ENCODE measurements around the gene PEX5L.

Gene PEX5L

DNA sequence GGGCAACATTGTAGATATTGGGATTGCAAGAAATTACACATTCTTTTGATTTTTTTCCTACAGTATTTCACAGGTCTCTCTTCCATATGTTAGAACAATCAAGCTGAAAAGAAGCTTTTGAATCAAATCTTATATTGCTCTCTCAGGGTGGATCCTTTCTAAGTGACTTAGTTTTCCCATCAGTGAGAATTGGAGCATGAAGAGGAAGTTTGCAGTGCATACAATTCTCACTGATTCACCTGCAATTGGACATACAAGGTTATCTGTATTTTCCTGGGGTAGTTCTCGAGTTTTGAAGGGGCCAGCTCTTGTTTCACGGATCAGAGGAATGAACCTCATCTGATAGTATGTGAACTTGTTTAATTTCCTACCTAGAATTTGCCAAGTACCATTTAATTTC is 150.8 kb downstream of the PEX5L start:
- no peak for DNase-seq

GRCh38 chr3:179884136-179884535 is 152.6 kb downstream of the PEX5L start:
- no peak for DNase-seq

- DNase-seq = peak; percentile 1 to 27 (median 11)
These were observed 154.4 kb downstream of the PEX5L start for GRCh38 chr3:179882292-179882691.

DNA sequence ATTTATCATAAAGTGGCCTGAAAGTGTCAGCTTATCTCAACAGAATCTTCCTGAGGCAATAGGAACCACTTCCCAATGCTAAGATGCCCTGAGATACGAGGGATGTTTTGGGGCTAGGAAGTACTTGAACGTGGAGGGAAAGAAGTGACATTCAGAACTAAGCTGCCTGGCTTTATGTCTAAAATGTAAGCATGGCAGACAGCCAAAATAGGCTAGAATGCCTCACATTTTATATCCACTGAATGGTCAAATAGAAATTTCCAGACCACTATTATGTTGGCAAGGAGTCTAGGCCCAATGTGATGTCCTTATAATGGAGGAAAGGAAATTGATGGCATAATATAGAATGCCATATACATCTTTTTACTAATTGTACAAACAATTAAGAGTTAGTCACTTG is 154.9 kb downstream of the PEX5L start:
- no peak for DNase-seq

GRCh38 chr3:179880868-179881267 is 155.9 kb downstream of the PEX5L start:
- DNase-seq = no peak

- no peak for DNase-seq
These were observed 160.3 kb downstream of the PEX5L start for GRCh38 chr3:179876440-179876839.

DNA sequence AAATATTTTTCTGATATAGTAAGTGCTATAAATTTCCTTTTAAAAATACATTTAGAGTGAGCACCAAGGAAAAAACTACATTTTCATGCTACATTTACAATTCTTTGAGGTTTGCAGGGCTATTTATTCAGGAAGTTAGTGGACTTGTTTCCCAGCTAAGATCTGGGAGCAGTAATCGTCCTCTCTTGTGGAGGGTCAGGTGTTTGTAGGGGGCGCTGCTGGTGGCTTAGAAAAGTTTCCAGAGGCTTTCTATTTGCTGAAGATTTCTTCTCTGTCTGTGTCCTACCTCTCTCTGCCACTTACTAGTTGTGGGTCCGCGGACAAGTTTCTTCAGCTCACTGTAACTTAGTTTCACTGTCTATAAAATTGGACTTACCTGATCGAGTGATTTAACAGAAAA is 163.9 kb downstream of the PEX5L start:
- no peak for DNase-seq

- DNase-seq = no peak
These were observed 165.0 kb downstream of the PEX5L start for GRCh38 chr3:179871782-179872181.

DNA sequence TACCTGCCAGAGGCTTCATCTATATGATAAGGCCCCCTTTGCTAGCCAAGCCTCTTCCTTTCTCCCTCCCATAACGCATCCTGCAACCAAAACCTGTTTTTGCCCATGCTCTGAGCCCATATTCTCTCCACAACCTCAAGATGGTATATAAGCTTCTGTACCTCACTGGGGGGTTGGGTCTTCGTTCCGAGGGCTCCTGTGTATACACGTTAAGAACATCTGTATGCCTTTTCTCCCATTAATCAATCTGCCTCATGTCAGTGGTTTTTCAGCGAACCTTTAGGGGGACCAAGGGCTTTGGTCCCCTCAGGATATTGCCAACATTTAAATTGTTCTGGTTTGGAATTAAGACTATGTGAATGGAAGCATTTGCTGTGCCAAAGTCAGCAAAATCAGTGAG is 168.0 kb downstream of the PEX5L start:
- no peak for DNase-seq

GRCh38 chr3:179867961-179868360 is 168.8 kb downstream of the PEX5L start:
- DNase-seq = no peak

GRCh38 chr3:179865861-179866505 is 170.8 kb downstream of the PEX5L start:
- DNase-seq = no peak

DNA sequence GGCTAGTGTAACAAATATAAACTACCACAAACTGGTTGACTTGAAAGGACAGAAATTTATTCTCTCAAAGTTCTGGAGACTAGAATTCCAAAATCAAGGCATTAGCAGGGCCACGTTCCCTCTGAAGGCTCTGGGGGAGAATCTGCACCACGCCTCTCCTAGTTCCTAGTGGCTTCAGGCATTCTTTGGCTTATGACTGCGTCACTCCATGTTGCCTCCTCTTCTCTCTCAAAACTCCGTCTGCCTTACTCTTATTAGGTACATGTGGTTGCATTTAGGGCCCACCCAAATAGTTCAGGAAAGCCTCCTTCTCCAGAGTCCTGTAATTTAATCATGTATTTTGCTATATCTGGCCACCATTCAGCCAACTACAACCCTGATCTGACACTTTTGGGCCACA is 174.8 kb downstream of the PEX5L start:
- DNase-seq = no peak

GRCh38 chr3:179861292-179861691 is 175.4 kb downstream of the PEX5L start:
- no peak for DNase-seq

DNA sequence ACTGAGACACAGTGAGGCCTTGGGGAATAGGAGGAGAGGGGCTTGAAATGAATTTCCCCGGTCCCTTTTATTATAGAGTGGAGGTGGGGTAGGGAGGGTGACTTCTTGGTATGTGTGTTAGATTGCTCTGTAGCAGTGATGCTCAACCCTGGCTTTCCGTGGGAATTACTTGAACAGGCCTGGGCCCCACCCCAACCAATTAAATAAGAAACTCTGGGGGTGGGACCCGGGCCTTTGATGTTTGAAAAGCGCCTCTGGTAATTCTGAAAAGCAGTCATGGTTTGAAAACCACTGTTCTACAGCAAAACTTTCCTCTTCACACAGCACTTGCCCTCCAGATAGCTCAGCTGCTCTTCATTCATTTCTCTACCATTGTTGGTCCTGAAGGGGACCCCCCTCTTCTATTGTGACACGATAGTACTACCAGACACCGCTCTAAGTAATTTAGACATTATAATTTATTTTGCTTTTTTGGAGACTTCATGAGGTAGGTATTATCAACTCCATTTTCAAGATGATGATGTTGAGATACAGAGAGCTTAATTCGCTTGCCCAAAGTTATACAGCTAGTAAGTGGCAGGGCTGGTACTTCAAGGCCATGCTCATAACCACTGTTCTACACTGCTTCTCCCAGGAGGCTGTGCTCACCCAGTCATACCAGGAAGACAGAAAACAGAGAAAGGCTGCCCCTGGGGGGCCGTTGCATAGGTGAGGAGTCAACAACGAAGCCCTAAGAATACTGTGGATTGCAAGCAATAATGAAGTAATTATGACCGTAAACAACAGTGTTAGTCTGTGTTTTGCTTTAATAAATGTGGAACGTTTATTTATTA is 176.2 kb downstream of the PEX5L start:
- no peak for DNase-seq

- peak in 1 of 3 donors; percentile 4 for DNase-seq
These were observed 183.6 kb downstream of the PEX5L start for GRCh38 chr3:179853176-179853575.

- peak; percentile 76 to 92 (median 89) for DNase-seq
These were observed 184.4 kb downstream of the PEX5L start for GRCh38 chr3:179852142-179852905.

GRCh38 chr3:179848711-179849110 is 188.0 kb downstream of the PEX5L start:
- DNase-seq = peak; percentile 39 to 67 (median 63)

- DNase-seq = no peak
These were observed 194.7 kb downstream of the PEX5L start for GRCh38 chr3:179842061-179842460.

- no peak for DNase-seq
These were observed 195.8 kb downstream of the PEX5L start for GRCh38 chr3:179840985-179841384.

DNA sequence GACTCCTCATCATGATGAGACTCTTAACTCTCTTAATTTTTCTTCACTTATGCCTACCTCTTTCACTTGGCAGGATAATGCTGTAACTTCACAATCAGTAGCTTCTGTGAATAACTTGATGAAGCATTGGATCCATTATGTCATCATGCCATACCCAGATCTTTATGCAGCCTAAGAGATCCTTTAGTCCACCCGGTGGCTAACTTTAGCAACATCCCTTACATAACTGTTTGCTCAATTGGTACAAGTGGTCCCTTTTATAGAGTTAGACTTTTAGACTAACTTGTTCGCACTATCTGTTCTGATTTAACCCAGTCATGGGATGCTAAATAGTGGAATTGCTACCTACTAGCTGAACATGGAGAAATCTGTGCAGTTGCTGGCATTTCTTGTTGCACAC is 199.4 kb downstream of the PEX5L start:
- peak in 1 of 3 donors; percentile 23 for DNase-seq

GRCh38 chr3:179833294-179833693 is 203.4 kb downstream of the PEX5L start:
- DNase-seq = no peak

- DNase-seq = no peak
These were observed 204.3 kb downstream of the PEX5L start for GRCh38 chr3:179832333-179832854.

GRCh38 chr3:179829401-179829800 is 207.3 kb downstream of the PEX5L start:
- DNase-seq = no peak
